Measurements from ENCODE around the gene OTUD7B. TPM values are rescaled to one million over a fixed set of nuclear protein-coding genes. Genes with fewer than 3 reads are reported as not detected.

Gene OTUD7B
- total and polyA plus RNA-seq, 10 of the 15 experiments (the other 5 are each of a cell fraction or from before 2014, with no cell fraction given): 1.7 to 24.9 (median 6.6) TPM

DNA sequence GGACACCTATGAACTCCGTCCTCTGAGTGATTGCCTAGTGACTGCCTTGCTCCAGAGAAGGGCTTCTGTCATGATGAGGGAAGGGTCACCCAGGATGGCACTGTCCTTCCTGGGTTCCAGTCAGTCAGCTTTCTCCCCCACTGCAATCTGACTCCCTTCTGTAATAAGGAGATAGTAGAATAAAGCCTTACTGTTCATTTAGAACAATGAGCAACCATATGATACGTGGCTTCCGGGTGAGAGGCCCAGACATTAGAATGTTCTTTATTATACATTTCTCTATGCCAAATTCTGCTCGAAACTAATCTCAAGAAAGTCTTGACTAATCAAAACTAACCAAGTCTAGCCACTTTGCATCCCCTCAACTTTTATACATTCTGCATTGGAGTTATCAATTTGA lies 65.3 kb downstream of the OTUD7B start (continued):
- TF ChIP-seq RAD51 (IDR thresholded peaks at IDR 0.05): no peak

DNA sequence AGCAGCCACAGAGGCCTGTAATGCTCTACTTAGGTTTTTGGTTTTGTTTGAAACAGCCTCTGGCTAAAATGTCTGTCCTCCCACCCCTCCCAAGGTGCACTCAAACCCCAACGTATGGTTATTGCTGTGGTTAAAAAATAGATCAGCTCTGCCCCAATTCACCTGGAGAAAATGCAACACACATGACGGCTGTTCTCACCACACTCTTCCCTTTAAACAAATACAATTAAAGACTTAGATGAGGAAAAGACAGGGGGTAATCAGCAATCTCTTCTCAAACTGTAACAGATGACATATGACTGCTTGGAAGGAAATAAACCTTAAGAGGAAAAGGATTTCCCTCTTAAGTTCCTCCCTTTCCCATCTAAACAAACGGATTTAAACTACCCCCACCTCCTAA lies 67.6 kb downstream of the OTUD7B start:
- H2AFZ ChIP-seq (ENCODE audit: control insufficient read depth, low read depth, low read length): no peak overlapping the region
- ATAC-seq (no peak), DNase-seq (ENCODE audit: low read depth, low spot score) (no peak), FAIRE-seq (no peak)
- BruUV-seq (replicated peaks): TSS peak; percentile 62
- CTCF ChIA-PET: interaction anchor here (0.6 to 2.5 kb wide), 2 partner anchors 14 to 36 kb away, joined by 3 to 7 read pairs; no protein-coding TSS in a partner anchor
- intact Hi-C loops (cut with micrococcal nuclease; ENCODE audit: unreplicated experiment) (no loop called here), in situ Hi-C loops (cut with MboI) (no loop called here)
- POLR2A ChIA-PET: no interaction called here
- H3K79me2 ChIP-seq (ENCODE audit: control insufficient read depth, insufficient read depth, low read length): no peaks in the 10 kb centered on the region
- 56% methylated on average over 3 of the region's 3 CpGs for WGBS (ENCODE audit: insufficient coverage, insufficient replicate concordance, low lambda C conversion rate, missing lambda C conversion rate)
- no peaks in the 10 kb centered on the region for H3K27me3 ChIP-seq (replicated peaks in 1 of 2; ENCODE audit: control insufficient read depth in 2 of 2, insufficient read depth in 2 of 2, low read length in 1 of 2)
- H3K4me1 ChIP-seq (ENCODE audit: control insufficient read depth, insufficient read depth, low read length): peaks cover 12% of the 10 kb centered on the region
- H4K20me1 ChIP-seq (ENCODE audit: control insufficient read depth, insufficient read depth): no peaks in the 10 kb centered on the region
- SMC1A ChIA-PET (ENCODE audit: uncharacterized antibody, unreplicated experiment): interaction anchor here (1.1 to 1.5 kb wide), 4 partner anchors 21 to 124 kb away, joined by 3 to 4 read pairs (median 3); no protein-coding TSS in a partner anchor
- H3K4me2 ChIP-seq (ENCODE audit: control insufficient read depth, insufficient read depth): no peak overlapping the region
- no peak overlapping the region for H3K27ac ChIP-seq (ENCODE audit: control insufficient read depth, insufficient read depth)
- RAD21 ChIA-PET (ENCODE audit: unreplicated experiment): interaction anchor here (0.5 kb wide), 1 partner anchor 1574 kb away, joined by 5 read pairs; no protein-coding TSS in a partner anchor
- peaks cover 7 to 12% of the 10 kb centered on the region in 2 experiments for H3K36me3 ChIP-seq (ENCODE audit: control insufficient read depth in 2 of 2, insufficient read depth in 2 of 2, low read length in 1 of 2)
- H3K9ac ChIP-seq (ENCODE audit: control insufficient read depth, insufficient read depth, low read length): no peak overlapping the region
- H3K9me3 ChIP-seq (replicated peaks; ENCODE audit: control insufficient read depth, insufficient read depth, low read length): no peaks in the 10 kb centered on the region
- H3K4me3 ChIP-seq: no peak overlapping the region
- TF ChIP-seq GABPA (IDR thresholded peaks at IDR 0.05; ENCODE audit: low read depth) (no peak), MEF2A (IDR thresholded peaks at IDR 0.05; ENCODE audit: insufficient read depth, low read depth, low read length) (no peak), SIX5 (IDR thresholded peaks at IDR 0.05; ENCODE audit: low read depth, low read length, severe bottlenecking) (no peak), KDM1A (IDR thresholded peaks at IDR 0.05; ENCODE audit: borderline replicate concordance) (no peak), SUPT20H (IDR thresholded peaks at IDR 0.05; ENCODE audit: borderline replicate concordance, control insufficient read depth, low read depth, low read length) (no peak), ESRRA (IDR thresholded peaks at IDR 0.05; ENCODE audit: low read length) (no peak), ETV6 (conservative IDR thresholded peaks at IDR 0.05 in 1 of 2, IDR thresholded peaks at IDR 0.05 in 1 of 2; ENCODE audit: borderline replicate concordance in 1 of 2, low read depth in 1 of 2) (no peak), RAD21 (IDR thresholded peaks at IDR 0.05; ENCODE audit: insufficient read depth, low read depth, low read length) (no peak), MTA2 (IDR thresholded peaks at IDR 0.05; ENCODE audit: low read depth) (no peak), CBFB (IDR thresholded peaks at IDR 0.05; ENCODE audit: low read depth) (no peak), SP1 (IDR thresholded peaks at IDR 0.05; ENCODE audit: low read depth, low read length) (no peak), HDAC2 (IDR thresholded peaks at IDR 0.05) (no peak)
- TF ChIP-seq, protein P1, sequence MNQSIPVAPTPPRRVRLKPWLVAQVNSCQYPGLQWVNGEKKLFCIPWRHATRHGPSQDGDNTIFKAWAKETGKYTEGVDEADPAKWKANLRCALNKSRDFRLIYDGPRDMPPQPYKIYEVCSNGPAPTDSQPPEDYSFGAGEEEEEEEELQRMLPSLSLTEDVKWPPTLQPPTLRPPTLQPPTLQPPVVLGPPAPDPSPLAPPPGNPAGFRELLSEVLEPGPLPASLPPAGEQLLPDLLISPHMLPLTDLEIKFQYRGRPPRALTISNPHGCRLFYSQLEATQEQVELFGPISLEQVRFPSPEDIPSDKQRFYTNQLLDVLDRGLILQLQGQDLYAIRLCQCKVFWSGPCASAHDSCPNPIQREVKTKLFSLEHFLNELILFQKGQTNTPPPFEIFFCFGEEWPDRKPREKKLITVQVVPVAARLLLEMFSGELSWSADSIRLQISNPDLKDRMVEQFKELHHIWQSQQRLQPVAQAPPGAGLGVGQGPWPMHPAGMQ (IDR thresholded peaks at IDR 0.05; ENCODE audit: borderline replicate concordance): no peak
- TF ChIP-seq, protein P2, sequence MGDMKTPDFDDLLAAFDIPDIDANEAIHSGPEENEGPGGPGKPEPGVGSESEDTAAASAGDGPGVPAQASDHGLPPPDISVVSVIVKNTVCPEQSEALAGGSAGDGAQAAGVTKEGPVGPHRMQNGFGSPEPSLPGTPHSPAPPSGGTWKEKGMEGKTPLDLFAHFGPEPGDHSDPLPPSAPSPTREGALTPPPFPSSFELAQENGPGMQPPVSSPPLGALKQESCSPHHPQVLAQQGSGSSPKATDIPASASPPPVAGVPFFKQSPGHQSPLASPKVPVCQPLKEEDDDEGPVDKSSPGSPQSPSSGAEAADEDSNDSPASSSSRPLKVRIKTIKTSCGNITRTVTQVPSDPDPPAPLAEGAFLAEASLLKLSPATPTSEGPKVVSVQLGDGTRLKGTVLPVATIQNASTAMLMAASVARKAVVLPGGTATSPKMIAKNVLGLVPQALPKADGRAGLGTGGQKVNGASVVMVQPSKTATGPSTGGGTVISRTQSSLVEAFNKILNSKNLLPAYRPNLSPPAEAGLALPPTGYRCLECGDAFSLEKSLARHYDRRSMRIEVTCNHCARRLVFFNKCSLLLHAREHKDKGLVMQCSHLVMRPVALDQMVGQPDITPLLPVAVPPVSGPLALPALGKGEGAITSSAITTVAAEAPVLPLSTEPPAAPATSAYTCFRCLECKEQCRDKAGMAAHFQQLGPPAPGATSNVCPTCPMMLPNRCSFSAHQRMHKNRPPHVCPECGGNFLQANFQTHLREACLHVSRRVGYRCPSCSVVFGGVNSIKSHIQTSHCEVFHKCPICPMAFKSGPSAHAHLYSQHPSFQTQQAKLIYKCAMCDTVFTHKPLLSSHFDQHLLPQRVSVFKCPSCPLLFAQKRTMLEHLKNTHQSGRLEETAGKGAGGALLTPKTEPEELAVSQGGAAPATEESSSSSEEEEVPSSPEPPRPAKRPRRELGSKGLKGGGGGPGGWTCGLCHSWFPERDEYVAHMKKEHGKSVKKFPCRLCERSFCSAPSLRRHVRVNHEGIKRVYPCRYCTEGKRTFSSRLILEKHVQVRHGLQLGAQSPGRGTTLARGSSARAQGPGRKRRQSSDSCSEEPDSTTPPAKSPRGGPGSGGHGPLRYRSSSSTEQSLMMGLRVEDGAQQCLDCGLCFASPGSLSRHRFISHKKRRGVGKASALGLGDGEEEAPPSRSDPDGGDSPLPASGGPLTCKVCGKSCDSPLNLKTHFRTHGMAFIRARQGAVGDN (IDR thresholded peaks at IDR 0.05): no peak
- TF ChIP-seq, protein P3, sequence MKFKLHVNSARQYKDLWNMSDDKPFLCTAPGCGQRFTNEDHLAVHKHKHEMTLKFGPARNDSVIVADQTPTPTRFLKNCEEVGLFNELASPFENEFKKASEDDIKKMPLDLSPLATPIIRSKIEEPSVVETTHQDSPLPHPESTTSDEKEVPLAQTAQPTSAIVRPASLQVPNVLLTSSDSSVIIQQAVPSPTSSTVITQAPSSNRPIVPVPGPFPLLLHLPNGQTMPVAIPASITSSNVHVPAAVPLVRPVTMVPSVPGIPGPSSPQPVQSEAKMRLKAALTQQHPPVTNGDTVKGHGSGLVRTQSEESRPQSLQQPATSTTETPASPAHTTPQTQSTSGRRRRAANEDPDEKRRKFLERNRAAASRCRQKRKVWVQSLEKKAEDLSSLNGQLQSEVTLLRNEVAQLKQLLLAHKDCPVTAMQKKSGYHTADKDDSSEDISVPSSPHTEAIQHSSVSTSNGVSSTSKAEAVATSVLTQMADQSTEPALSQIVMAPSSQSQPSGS (IDR thresholded peaks at IDR 0.05; ENCODE audit: low read length): no peak
- TF ChIP-seq, protein P4, sequence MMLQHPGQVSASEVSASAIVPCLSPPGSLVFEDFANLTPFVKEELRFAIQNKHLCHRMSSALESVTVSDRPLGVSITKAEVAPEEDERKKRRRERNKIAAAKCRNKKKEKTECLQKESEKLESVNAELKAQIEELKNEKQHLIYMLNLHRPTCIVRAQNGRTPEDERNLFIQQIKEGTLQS (IDR thresholded peaks at IDR 0.05; ENCODE audit: borderline replicate concordance, extremely low read depth, low read depth, low read length): no peak
